ENCODE measurements around the gene AJAP1.

DNA sequence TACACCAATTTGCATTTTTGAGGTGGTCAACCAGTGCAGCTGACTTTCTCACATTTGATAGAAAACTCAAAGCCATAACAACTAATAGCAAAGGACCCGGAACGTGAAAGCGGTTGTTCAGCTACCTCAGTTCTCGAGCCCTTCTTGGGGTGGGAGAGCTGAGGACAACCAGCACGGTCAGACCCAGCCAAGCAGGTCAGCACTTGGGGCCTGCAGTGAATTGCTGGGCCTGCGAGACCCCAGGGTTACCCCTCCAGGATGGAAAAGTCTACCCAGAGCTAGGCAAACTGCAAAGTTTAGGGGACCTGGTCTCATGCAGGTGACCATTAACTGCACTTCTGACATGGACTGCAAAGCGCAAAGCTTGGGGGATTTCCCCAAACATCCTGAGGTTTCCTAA lies 23.8 kb upstream of the AJAP1 start:
- TF ChIP-seq, protein P1, sequence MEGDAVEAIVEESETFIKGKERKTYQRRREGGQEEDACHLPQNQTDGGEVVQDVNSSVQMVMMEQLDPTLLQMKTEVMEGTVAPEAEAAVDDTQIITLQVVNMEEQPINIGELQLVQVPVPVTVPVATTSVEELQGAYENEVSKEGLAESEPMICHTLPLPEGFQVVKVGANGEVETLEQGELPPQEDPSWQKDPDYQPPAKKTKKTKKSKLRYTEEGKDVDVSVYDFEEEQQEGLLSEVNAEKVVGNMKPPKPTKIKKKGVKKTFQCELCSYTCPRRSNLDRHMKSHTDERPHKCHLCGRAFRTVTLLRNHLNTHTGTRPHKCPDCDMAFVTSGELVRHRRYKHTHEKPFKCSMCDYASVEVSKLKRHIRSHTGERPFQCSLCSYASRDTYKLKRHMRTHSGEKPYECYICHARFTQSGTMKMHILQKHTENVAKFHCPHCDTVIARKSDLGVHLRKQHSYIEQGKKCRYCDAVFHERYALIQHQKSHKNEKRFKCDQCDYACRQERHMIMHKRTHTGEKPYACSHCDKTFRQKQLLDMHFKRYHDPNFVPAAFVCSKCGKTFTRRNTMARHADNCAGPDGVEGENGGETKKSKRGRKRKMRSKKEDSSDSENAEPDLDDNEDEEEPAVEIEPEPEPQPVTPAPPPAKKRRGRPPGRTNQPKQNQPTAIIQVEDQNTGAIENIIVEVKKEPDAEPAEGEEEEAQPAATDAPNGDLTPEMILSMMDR (IDR thresholded peaks at IDR 0.05), result no peak
- TF ChIP-seq POLR2A (IDR thresholded peaks at IDR 0.05), result no peak
